Measurements from ENCODE around the gene NOS3. TPM values are rescaled to one million over a fixed set of nuclear protein-coding genes. Genes with fewer than 3 reads are reported as not detected.
A peak's percentile ranks its signal among the peaks of the same experiment; 100 is the strongest.

The NOS3 gene
- total RNA-seq, 3 donors from 2014 or later = 2.5 to 6.3 (median 6.0) TPM

DNA sequence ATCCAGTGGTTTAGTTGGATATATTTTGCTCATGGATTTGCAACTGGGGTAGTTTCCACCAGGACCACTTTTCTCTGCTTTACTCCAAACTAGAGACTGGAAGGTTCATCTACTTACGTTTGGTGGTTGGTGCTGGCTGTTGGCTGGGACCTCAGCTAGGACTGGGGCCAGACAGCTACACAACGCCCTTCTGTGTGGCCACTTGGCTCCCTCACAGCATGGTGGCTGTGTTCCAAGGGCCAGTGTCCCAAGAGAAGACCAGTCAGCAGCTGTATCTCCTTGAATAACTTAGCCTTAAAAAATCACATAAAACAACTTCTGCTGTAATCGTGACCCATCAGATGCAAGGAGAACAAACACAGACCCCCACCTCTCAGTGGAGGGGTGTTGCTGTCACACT lies 8.5 kb upstream of the NOS3 start:
- H3K36me3 ChIP-seq (ENCODE audit: low read depth) = no peaks in the 10 kb centered on the region
- H3K4me3 ChIP-seq = no peak overlapping the region
- TF ChIP-seq, protein P1, sequence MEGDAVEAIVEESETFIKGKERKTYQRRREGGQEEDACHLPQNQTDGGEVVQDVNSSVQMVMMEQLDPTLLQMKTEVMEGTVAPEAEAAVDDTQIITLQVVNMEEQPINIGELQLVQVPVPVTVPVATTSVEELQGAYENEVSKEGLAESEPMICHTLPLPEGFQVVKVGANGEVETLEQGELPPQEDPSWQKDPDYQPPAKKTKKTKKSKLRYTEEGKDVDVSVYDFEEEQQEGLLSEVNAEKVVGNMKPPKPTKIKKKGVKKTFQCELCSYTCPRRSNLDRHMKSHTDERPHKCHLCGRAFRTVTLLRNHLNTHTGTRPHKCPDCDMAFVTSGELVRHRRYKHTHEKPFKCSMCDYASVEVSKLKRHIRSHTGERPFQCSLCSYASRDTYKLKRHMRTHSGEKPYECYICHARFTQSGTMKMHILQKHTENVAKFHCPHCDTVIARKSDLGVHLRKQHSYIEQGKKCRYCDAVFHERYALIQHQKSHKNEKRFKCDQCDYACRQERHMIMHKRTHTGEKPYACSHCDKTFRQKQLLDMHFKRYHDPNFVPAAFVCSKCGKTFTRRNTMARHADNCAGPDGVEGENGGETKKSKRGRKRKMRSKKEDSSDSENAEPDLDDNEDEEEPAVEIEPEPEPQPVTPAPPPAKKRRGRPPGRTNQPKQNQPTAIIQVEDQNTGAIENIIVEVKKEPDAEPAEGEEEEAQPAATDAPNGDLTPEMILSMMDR (IDR thresholded peaks at IDR 0.05) = no peak
- intact Hi-C loops (cut with DNase I, micrococcal nuclease) = loop anchor here in 1 of 2 donors (10.0 kb wide), 1 partner anchor 208 kb away; no protein-coding TSS in a partner anchor
- no peaks in the 10 kb centered on the region for H3K9me3 ChIP-seq
- DNase-seq (no peak), ATAC-seq (no peak)
- peaks cover 5% of the 10 kb centered on the region for H3K4me1 ChIP-seq (ENCODE audit: low read depth)

DNA sequence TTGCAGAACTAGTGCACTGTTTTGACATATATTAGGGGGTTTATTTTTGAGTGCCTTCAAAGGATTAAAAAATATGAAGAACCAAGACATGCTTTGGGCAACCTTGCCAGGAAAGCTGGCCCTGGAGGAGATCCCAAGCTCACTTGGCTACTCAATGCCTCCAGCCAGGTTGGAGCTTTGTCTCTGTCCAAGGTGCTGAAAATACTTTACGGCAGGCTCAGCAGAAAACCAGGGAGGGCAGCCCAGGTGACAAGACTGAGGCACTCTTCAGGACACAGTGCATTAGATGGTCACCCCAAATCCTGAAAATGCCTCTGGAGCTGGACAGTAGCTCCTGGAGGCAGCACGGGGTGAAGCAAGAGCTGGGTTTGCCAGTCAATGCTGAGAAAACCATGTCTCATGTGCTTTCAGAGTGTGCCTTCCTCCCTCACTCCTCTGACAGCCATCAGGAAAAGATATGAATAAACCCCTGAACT lies 6.9 kb upstream of the NOS3 start:
- no peak overlapping the region for H3K4me3 ChIP-seq

DNA sequence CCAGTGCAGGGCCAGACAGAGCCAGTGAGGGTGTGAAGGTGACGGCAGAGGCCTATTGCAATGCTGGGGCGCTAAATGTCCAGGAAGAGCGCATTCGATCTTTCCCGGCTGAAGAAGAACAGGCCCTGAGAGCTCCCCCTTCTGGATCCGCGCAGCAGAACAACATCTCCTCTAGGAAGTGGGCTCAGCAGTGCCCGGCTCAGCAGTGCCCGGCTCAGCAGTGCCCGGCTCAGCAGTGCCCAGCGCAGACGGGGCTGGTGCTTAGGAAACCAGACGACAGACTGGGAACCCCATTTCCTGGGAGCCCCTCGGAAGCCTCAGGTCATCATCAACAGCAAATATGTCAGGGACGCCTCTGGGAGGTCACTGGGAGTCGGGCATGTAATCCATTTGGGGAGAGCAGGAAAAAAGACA lies 4.7 kb upstream of the NOS3 start:
- intact Hi-C loops (cut with DNase I, micrococcal nuclease) = loop anchor here (5.0 to 10.0 kb wide), 2 partner anchors 89 to 211 kb away; no protein-coding TSS in a partner anchor
- ATAC-seq (peak; percentile 81), DNase-seq (peak; percentile 58 to 87 (median 80))
- H3K4me3 ChIP-seq = no peak overlapping the region
- peaks cover 11% of the 10 kb centered on the region for H3K9me3 ChIP-seq
- TF ChIP-seq, protein P1 (IDR thresholded peaks at IDR 0.05) = peak; percentile 72
- H3K36me3 ChIP-seq (ENCODE audit: low read depth) = no peaks in the 10 kb centered on the region
- H3K4me1 ChIP-seq (ENCODE audit: low read depth) = peaks cover 7% of the 10 kb centered on the region

More for the DNA sequence above, 6.9 kb upstream of the NOS3 start:
- intact Hi-C loops (cut with DNase I, micrococcal nuclease) = loop anchor here in 1 of 2 donors (10.0 kb wide), 1 partner anchor 209 kb away; no protein-coding TSS in a partner anchor
- TF ChIP-seq, protein P1 (IDR thresholded peaks at IDR 0.05) = no peak
- Histone ChIP-seq H3K4me1 (ENCODE audit: low read depth) (peaks cover 7% of the 10 kb centered on the region), H3K9me3 (no peaks in the 10 kb centered on the region), H3K36me3 (ENCODE audit: low read depth) (no peaks in the 10 kb centered on the region)
- no peak for ATAC-seq
- peak in 1 of 3 donors; percentile 70 for DNase-seq

DNA sequence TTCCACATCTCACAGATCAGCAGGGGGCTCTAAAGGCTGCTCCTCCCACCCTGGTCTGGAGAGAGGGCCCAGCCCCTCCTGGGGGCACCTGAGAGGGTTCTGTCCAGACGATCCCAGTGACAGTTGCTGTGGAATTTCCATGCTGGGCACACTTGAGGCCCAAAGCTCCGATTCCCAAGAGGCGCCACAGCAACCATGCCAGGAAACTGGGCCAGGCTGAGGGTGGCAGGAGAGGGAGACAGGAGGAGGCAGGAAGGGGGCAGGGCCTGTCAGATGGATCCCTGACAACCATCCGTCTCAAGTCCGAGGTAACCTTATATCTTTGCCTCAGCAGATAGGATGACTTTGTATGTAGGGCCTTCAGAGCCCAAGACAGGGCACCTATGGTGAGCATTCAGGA lies 4.3 kb upstream of the NOS3 start:
- Histone ChIP-seq H3K4me1 (ENCODE audit: low read depth) (peaks cover 7% of the 10 kb centered on the region), H3K9me3 (peaks cover 11% of the 10 kb centered on the region), H3K4me3 (no peak overlapping the region), H3K36me3 (ENCODE audit: low read depth) (no peaks in the 10 kb centered on the region)
- intact Hi-C loops (cut with DNase I, micrococcal nuclease) = loop anchor here (5.0 to 10.0 kb wide), 2 partner anchors 89 to 212 kb away; no protein-coding TSS in a partner anchor
- DNase-seq = peak in 2 of 3 donors; percentile 14 to 36
- ATAC-seq = no peak
- TF ChIP-seq, protein P1 (IDR thresholded peaks at IDR 0.05) = no peak

DNA sequence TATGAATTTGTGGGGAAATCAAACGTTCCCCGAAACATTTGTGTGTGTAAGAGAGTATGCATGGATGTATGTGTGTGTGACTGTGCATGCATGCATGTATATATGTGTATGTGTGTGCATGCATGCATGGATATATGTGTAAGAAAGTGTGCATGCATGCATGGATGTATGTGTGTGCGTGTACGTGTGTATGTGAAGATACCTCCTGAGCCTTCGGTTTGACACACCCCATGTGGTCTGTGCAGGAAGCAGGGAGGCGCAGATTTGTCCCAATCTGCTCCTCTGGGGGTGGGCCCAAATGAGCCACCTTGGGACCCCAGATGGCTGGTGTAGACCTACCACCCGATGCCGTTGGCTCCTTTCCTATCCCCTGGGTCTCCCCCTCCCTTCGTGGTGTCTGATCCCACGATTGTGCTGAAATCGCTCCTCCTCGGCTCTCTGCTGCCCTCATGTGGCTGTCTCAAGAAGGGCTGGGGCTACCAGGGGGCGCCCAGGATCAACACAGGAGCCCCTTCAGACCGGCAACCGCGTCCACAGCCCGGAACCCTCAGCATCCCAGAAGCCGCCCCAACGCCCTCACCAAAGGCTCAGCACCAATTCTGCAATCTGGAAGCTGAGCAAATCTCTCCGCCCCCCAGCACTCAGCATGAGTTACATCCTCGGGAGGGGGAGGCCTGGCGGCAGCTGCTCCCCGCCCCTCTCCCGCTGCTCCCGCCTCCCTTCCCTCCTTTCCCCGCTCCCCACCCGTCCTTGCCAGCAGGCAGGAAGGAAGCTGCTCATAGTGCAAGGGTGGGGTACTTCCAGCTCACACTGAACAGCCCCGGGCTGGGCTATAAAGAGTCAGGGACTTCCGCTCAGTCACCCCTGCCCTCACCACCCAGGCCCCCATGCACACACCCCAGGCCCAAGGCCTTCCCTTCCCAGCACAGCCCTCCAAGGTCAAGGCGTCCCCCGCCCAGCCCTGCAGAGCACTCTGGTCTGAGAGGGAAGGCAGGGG lies 2.3 kb upstream of the NOS3 start:
- Histone ChIP-seq H3K4me3 (no peak overlapping the region), H3K9me3 (peaks cover 11% of the 10 kb centered on the region), H3K36me3 (ENCODE audit: low read depth) (no peaks in the 10 kb centered on the region), H3K4me1 (ENCODE audit: low read depth) (peaks cover 7% of the 10 kb centered on the region)
- intact Hi-C loops (cut with DNase I, micrococcal nuclease) = loop anchor here (5.0 to 10.0 kb wide), 2 partner anchors 91 to 214 kb away; no protein-coding TSS in a partner anchor
- DNase-seq = peak; percentile 56 to 62 (median 61)
- TF ChIP-seq, protein P1 (IDR thresholded peaks at IDR 0.05) = peak; percentile 79
- ATAC-seq = peak; percentile 56
